Neural progenitor cell (in vitro differentiated cells): ENCODE data around the gene SEC63. TPM values are rescaled to one million over a fixed set of nuclear protein-coding genes. Genes with fewer than 3 reads are reported as not detected.
A peak's percentile ranks its signal among the peaks of the same experiment; 100 is the strongest.

Experiments
- DNase-seq: peaks from one replicate; pipeline ENCODE4 v3.0.0-alpha.2; 2016; ENCODE audit warnings: low spot score
- H2AFZ ChIP-seq: fragments of 200-600 bp; sonication (generic); replicated peaks from 2 replicates; pipeline ENCODE4 v1.6.1; 2016; ENCODE audit warnings: antibody characterized with exemption
- H3F3A ChIP-seq: fragments of 200-600 bp; sonication (generic); 2 replicates; pipeline ENCODE4 v1.6.1; 2016; ENCODE audit warnings: antibody characterized with exemption, low read depth
- H3K27ac ChIP-seq: fragments of 200-600 bp; sonication (generic); 2 replicates; pipeline ENCODE4 v1.5.1; 2016; ENCODE audit warnings: mild to moderate bottlenecking
- H3K27me3 ChIP-seq: fragments of 200-600 bp; sonication (generic); 2 replicates; pipeline ENCODE4 v1.6.1; 2016; ENCODE audit warnings: mild to moderate bottlenecking, moderate library complexity
- H3K36me3 ChIP-seq: fragments of 200-600 bp; sonication (generic); 2 replicates; pipeline ENCODE4 v1.5.1; 2016
- H3K4me1 ChIP-seq: fragments of 200-600 bp; sonication (generic); 2 replicates; pipeline ENCODE4 v1.6.1; 2016; ENCODE audit warnings: mixed run types
- H3K4me2 ChIP-seq: fragments of 200-600 bp; sonication (generic); 2 replicates; pipeline ENCODE4 v1.6.1; 2016
- H3K4me3 ChIP-seq: fragments of 200-600 bp; sonication (generic); 2 replicates; pipeline ENCODE4 v1.5.1; 2016
- H3K79me2 ChIP-seq: fragments of 200-600 bp; sonication (generic); 2 replicates; pipeline ENCODE4 v1.6.1; 2016; ENCODE audit warnings: low read depth
- H3K9ac ChIP-seq: fragments of 200-600 bp; sonication (generic); 2 replicates; pipeline ENCODE4 v1.6.1; 2016
- H3K9me3 ChIP-seq: fragments of 200-600 bp; sonication (generic); 2 replicates; pipeline ENCODE4 v1.5.1; 2016; ENCODE audit warnings: low read depth
- H4K20me1 ChIP-seq: fragments of 200-600 bp; sonication (generic); 2 replicates; pipeline ENCODE4 v1.6.1; 2016; ENCODE audit warnings: low read depth
- H3K27ac Mint-ChIP-seq: 3 replicates; pipeline ENCODE4 v1.8.0; 2021; ENCODE audit warnings: mixed read lengths
- H3K27me3 Mint-ChIP-seq: 2 replicates; pipeline ENCODE4 v1.8.0; 2022; ENCODE audit warnings: low read depth, mild to moderate bottlenecking, inconsistent platforms, moderate library complexity, mixed read lengths; ENCODE audit not compliant: insufficient read depth
- H3K36me3 Mint-ChIP-seq: 3 replicates; pipeline ENCODE4 v1.8.0; 2021; ENCODE audit warnings: mixed read lengths
- H3K4me1 Mint-ChIP-seq: 3 replicates; pipeline ENCODE4 v1.8.0; 2021; ENCODE audit warnings: mixed read lengths
- H3K4me3 Mint-ChIP-seq: 3 replicates; pipeline ENCODE4 v1.8.0; 2021; ENCODE audit warnings: mild to moderate bottlenecking, moderate library complexity, mixed read lengths
- H3K9me3 Mint-ChIP-seq: 3 replicates; pipeline ENCODE4 v1.8.0; 2020; ENCODE audit warnings: mixed read lengths
- EZH2 ChIP-seq: fragments of 200-600 bp; sonication (generic); IDR thresholded peaks from 2 replicates; pipeline ENCODE4 v1.6.1; 2017; ENCODE audit warnings: antibody characterized with exemption, mild to moderate bottlenecking, moderate library complexity
- EZH2phosphoT487 ChIP-seq: fragments of 200-600 bp; sonication (generic); IDR thresholded peaks from 2 replicates; pipeline ENCODE4 v1.6.1; 2017; ENCODE audit warnings: antibody characterized with exemption
- total RNA-seq: library from RNA; depleted of rRNA; stranded (reverse); fragments of >200 nt; gene quantifications from 2 replicates; pipeline ENCODE4 v1.2.3, GENCODE V29; 2015; ENCODE audit warnings: low replicate concordance
- TF ChIP-seq, protein P1 (sequence below): fragments of 200-600 bp; sonication (generic); IDR thresholded peaks from 2 replicates; pipeline ENCODE4 v1.5.1; 2017; ENCODE audit warnings: antibody characterized with exemption, mild to moderate bottlenecking

Gene SEC63
- total RNA-seq, 1 donor from 2014 or later: 20.7 TPM

DNA sequence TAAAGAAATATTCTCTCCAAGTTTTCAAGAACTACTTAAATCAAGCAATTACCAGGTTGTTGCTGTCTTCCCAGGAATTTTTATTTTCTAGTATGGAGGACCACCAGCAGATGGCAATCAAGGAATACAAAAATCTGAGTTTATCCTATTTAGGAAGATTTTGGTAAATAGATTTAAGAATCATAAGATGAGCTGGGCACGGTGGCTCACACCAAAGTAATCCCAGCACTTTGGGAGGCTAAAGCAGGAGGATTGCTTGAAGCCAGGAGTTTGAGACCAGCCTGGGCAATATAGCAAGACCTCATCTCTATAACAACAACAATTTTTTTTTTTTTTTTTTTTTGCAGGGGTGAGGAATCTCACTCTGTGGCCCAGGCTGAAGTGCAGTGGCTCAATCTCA lies 19.3 kb upstream of the SEC63 start:
- no peaks in the 10 kb centered on the region for H3K79me2 ChIP-seq
- peaks cover 6% of the 10 kb centered on the region for H3K27me3 Mint-ChIP-seq
- no peak overlapping the region for H3K27ac Mint-ChIP-seq
- H3K4me2 ChIP-seq: no peak overlapping the region
- H3K4me1 ChIP-seq: peaks cover 3% of the 10 kb centered on the region
- H3K9me3 Mint-ChIP-seq: no peaks in the 10 kb centered on the region
- H3F3A ChIP-seq: no peaks in the 10 kb centered on the region
- H3K27ac ChIP-seq: no peak overlapping the region
- H3K27me3 ChIP-seq: no peaks in the 10 kb centered on the region
- no peak overlapping the region for H3K4me3 Mint-ChIP-seq
- H3K36me3 Mint-ChIP-seq: no peaks in the 10 kb centered on the region
- no peak overlapping the region for H3K9ac ChIP-seq
- no peak for TF ChIP-seq EZH2phosphoT487
- TF ChIP-seq, protein P1, sequence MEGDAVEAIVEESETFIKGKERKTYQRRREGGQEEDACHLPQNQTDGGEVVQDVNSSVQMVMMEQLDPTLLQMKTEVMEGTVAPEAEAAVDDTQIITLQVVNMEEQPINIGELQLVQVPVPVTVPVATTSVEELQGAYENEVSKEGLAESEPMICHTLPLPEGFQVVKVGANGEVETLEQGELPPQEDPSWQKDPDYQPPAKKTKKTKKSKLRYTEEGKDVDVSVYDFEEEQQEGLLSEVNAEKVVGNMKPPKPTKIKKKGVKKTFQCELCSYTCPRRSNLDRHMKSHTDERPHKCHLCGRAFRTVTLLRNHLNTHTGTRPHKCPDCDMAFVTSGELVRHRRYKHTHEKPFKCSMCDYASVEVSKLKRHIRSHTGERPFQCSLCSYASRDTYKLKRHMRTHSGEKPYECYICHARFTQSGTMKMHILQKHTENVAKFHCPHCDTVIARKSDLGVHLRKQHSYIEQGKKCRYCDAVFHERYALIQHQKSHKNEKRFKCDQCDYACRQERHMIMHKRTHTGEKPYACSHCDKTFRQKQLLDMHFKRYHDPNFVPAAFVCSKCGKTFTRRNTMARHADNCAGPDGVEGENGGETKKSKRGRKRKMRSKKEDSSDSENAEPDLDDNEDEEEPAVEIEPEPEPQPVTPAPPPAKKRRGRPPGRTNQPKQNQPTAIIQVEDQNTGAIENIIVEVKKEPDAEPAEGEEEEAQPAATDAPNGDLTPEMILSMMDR: peak; percentile 62
- H3K4me1 Mint-ChIP-seq: peaks cover 10% of the 10 kb centered on the region
- peak; percentile 30 for DNase-seq
- H3K9me3 ChIP-seq: no peaks in the 10 kb centered on the region
- no peaks in the 10 kb centered on the region for H3K36me3 ChIP-seq
- no peak overlapping the region for H2AFZ ChIP-seq
- H4K20me1 ChIP-seq: no peaks in the 10 kb centered on the region
- no peak overlapping the region for H3K4me3 ChIP-seq

DNA sequence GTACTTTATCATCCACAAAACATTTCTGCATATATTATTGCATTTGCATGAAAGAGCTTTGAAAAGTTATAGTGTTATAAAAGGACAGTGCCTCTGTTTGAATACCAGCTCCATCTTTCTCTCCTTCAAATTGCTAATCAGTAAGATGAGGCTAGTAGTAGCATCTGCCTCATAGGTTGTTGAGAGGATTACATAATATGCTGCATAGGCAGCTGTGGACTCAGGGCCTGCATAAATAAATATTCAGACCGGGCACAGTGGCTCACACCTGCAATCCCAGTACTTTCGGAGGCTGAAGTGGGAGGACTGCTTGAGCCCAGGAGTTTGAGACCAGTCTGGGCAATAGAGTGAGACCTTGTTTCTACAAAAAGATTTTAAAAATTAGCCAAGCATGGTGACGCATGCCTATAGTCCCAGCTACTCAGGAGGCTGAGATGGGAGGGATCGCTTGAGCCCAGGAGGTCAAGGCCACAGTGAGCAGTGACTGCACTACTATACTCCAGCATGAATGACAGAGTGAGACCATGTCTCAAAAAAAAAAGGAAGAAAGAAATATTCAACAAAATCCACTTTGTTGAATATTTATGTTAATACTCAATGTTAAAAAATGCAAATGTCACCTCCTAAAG lies 18.3 kb upstream of the SEC63 start:
- Mint-ChIP-seq H3K4me1 (peaks cover 6% of the 10 kb centered on the region), H3K27ac (no peak overlapping the region), H3K27me3 (peaks cover 6% of the 10 kb centered on the region), H3K4me3 (no peak overlapping the region), H3K9me3 (no peaks in the 10 kb centered on the region), H3K36me3 (no peaks in the 10 kb centered on the region)
- no peak overlapping the region for H3K4me3 ChIP-seq
- H3K36me3 ChIP-seq: no peaks in the 10 kb centered on the region
- DNase-seq: no peak
- no peaks in the 10 kb centered on the region for H4K20me1 ChIP-seq
- H3K79me2 ChIP-seq: no peaks in the 10 kb centered on the region
- no peak overlapping the region for H3K4me2 ChIP-seq
- H3F3A ChIP-seq: no peaks in the 10 kb centered on the region
- no peaks in the 10 kb centered on the region for H3K9me3 ChIP-seq
- no peak overlapping the region for H3K27ac ChIP-seq
- no peaks in the 10 kb centered on the region for H3K4me1 ChIP-seq
- no peak overlapping the region for H3K9ac ChIP-seq
- H2AFZ ChIP-seq: no peak overlapping the region
- no peaks in the 10 kb centered on the region for H3K27me3 ChIP-seq
- TF ChIP-seq EZH2 (no peak), EZH2phosphoT487 (no peak)
- TF ChIP-seq, protein P1: no peak

DNA sequence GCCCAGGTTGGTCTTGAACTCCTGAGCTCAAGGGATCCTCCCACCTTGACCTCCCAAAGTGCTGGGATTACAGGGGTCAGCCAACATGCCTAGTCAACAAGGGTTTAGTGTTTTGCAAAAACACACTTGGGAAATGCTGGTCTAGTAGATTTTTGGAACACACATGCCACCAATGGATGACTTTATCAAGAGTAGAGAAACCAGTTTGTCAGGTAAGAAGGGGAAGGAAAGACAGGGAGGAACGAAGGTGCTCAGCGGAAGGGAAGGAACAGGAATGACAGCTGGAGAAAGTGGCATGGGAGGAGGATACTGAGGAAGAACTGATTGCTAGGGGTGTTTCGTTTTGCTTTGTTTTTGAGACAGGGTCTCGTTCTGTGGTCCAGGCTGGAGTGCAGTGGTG lies 15.6 kb upstream of the SEC63 start:
- Mint-ChIP-seq H3K4me3 (no peak overlapping the region), H3K27ac (no peak overlapping the region), H3K27me3 (peaks cover 8% of the 10 kb centered on the region), H3K36me3 (no peaks in the 10 kb centered on the region), H3K9me3 (no peaks in the 10 kb centered on the region), H3K4me1 (peaks cover 8% of the 10 kb centered on the region)
- no peak overlapping the region for H3K4me3 ChIP-seq
- H3F3A ChIP-seq: no peaks in the 10 kb centered on the region
- H3K79me2 ChIP-seq: no peaks in the 10 kb centered on the region
- H3K27ac ChIP-seq: no peak overlapping the region
- H2AFZ ChIP-seq: no peak overlapping the region
- DNase-seq: no peak
- no peaks in the 10 kb centered on the region for H3K9me3 ChIP-seq
- no peak overlapping the region for H3K4me2 ChIP-seq
- H3K36me3 ChIP-seq: no peaks in the 10 kb centered on the region
- no peaks in the 10 kb centered on the region for H3K27me3 ChIP-seq
- peaks cover 6% of the 10 kb centered on the region for H3K4me1 ChIP-seq
- no peaks in the 10 kb centered on the region for H4K20me1 ChIP-seq
- no peak overlapping the region for H3K9ac ChIP-seq
- TF ChIP-seq, protein P1: no peak
- TF ChIP-seq EZH2phosphoT487 (no peak), EZH2 (no peak)
